Natural killer cell (primary cell): ENCODE data around the gene DUSP18. TPM values are rescaled to one million over a fixed set of nuclear protein-coding genes. Genes with fewer than 3 reads are reported as not detected.

Source experiments
- ATAC-seq, 3 donors: fragments of 150-1000 bp in 2 of 3; fragments of 200-7000 bp in 1 of 3; cut with Tn5 transposase; 1 replicate in 1 of 3; 2 replicates in 2 of 3; pipeline ENCODE4 v1.10.0; 2021; ENCODE audit warnings: mild to moderate bottlenecking in 2 of 3, moderate library complexity in 2 of 3
- DNase-seq, 2 donors: peaks; one replicate each; pipeline versions ENCODE4 v3.0.0 to v3.0.0-alpha.2; 2013 to 2021; ENCODE audit warnings: mixed read lengths in 1 of 2
- H3K27ac ChIP-seq: one replicate; pipeline ENCODE4 v1.5.1; 2013; ENCODE audit warnings: mild to moderate bottlenecking, low read length
- H3K27me3 ChIP-seq: one replicate; pipeline ENCODE4 v1.6.1; 2013; ENCODE audit warnings: low read length; ENCODE audit not compliant: control insufficient read depth, insufficient read depth
- H3K36me3 ChIP-seq: one replicate; pipeline ENCODE4 v1.6.1; 2013; ENCODE audit warnings: low read length; ENCODE audit not compliant: control insufficient read depth, insufficient read depth
- H3K4me1 ChIP-seq: one replicate; pipeline ENCODE4 v1.6.1; 2013; ENCODE audit warnings: low read length; ENCODE audit not compliant: control insufficient read depth, insufficient read depth
- H3K4me3 ChIP-seq: one replicate; pipeline ENCODE4 v1.5.1; 2013; ENCODE audit warnings: low read length
- H3K9me3 ChIP-seq: one replicate; pipeline ENCODE4 v1.6.1; 2013; ENCODE audit warnings: low read length; ENCODE audit not compliant: control insufficient read depth, insufficient read depth
- H3K27ac Mint-ChIP-seq, 2 donors: one replicate each; pipeline ENCODE4 v1.8.0; 2022; ENCODE audit warnings: mild to moderate bottlenecking in 2 of 2, mixed read lengths in 2 of 2, moderate library complexity in 1 of 2
- H3K27me3 Mint-ChIP-seq, 2 donors: one replicate each; pipeline ENCODE4 v1.8.0; 2022; ENCODE audit warnings: low read depth in 2 of 2, mixed read lengths in 2 of 2
- H3K36me3 Mint-ChIP-seq: one replicate; pipeline ENCODE4 v1.8.0; 2022; ENCODE audit warnings: mixed read lengths
- H3K4me1 Mint-ChIP-seq, 2 donors: one replicate each; pipeline ENCODE4 v1.8.0; 2022; ENCODE audit warnings: mixed read lengths in 2 of 2
- H3K4me3 Mint-ChIP-seq: one replicate; pipeline ENCODE4 v1.8.0; 2022; ENCODE audit warnings: mild to moderate bottlenecking, moderate library complexity, mixed read lengths
- H3K9me3 Mint-ChIP-seq, 2 donors: one replicate each; pipeline ENCODE4 v1.8.0; 2022; ENCODE audit warnings: mixed read lengths in 2 of 2
- WGBS: methylation state at CpG from one replicate; pipeline ENCODE4 v1.1.7; 2013; ENCODE audit warnings: missing lambda C conversion rate; ENCODE audit not compliant: insufficient coverage; 5-methylcytosine and 5-hydroxymethylcytosine counted together
- intact Hi-C: fragments of 100-400 bp; cut with micrococcal nuclease; formaldehyde crosslinking; loops from one replicate; pipeline ENCODE4 v1.14.2; 2022
- total RNA-seq, 4 donors: library from RNA; stranded (reverse); fragments of 120-200 nt in 1 of 4; gene quantifications; one replicate each; pipeline versions ENCODE4 v1.2.3 to v1.2.4, GENCODE V29; 2013 to 2022
- TF ChIP-seq, protein P1 (sequence below): fragments of 200-600 bp; IDR thresholded peaks from one replicate; pipeline ENCODE4 v1.8.0; 2022; ENCODE audit warnings: antibody characterized with exemption

The DUSP18 gene
- total RNA-seq, 3 donors from 2014 or later (not counting 1 experiment from before 2014, with no cell fraction given), result 10.2 to 12.8 (median 10.5) TPM

DNA sequence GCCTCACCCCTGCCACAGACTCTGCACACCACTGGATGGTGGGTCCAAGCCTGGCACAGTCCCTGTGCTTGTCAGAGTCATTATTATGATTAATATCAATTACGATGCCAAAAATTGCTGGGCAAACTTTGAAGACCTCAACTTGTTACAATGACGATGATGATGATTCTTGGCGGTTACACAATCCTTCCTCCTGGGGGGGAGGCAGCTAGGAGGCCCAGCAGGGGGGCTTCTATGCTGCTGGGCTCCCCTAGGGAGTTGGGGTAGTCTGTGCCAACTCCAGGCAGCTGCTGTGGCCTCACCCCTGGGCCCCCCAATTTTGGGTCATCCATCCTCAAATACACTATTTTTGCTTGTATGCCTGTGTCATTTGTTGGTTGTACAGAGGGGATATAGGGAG, 20.1 kb downstream of the DUSP18 start:
- H3K27ac ChIP-seq, result no peak overlapping the region
- Mint-ChIP-seq H3K27me3 (no peaks in the 10 kb centered on the region), H3K27ac (peak overlapping the region in 1 of 2 donors; percentile 54), H3K9me3 (no peaks in the 10 kb centered on the region), H3K4me3 (no peak overlapping the region), H3K36me3 (no peaks in the 10 kb centered on the region), H3K4me1 (no peaks in the 10 kb centered on the region)
- no peaks in the 10 kb centered on the region for H3K9me3 ChIP-seq
- H3K36me3 ChIP-seq, result no peaks in the 10 kb centered on the region
- H3K4me1 ChIP-seq, result peaks cover 11% of the 10 kb centered on the region
- no peak for ATAC-seq
- WGBS, result 96% methylated on average over 3 of the region's 3 CpGs
- no peak overlapping the region for H3K4me3 ChIP-seq
- intact Hi-C loops, result no loop called here
- TF ChIP-seq, protein P1, sequence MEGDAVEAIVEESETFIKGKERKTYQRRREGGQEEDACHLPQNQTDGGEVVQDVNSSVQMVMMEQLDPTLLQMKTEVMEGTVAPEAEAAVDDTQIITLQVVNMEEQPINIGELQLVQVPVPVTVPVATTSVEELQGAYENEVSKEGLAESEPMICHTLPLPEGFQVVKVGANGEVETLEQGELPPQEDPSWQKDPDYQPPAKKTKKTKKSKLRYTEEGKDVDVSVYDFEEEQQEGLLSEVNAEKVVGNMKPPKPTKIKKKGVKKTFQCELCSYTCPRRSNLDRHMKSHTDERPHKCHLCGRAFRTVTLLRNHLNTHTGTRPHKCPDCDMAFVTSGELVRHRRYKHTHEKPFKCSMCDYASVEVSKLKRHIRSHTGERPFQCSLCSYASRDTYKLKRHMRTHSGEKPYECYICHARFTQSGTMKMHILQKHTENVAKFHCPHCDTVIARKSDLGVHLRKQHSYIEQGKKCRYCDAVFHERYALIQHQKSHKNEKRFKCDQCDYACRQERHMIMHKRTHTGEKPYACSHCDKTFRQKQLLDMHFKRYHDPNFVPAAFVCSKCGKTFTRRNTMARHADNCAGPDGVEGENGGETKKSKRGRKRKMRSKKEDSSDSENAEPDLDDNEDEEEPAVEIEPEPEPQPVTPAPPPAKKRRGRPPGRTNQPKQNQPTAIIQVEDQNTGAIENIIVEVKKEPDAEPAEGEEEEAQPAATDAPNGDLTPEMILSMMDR, result no peak
- H3K27me3 ChIP-seq, result no peaks in the 10 kb centered on the region
- DNase-seq, result no peak

DNA sequence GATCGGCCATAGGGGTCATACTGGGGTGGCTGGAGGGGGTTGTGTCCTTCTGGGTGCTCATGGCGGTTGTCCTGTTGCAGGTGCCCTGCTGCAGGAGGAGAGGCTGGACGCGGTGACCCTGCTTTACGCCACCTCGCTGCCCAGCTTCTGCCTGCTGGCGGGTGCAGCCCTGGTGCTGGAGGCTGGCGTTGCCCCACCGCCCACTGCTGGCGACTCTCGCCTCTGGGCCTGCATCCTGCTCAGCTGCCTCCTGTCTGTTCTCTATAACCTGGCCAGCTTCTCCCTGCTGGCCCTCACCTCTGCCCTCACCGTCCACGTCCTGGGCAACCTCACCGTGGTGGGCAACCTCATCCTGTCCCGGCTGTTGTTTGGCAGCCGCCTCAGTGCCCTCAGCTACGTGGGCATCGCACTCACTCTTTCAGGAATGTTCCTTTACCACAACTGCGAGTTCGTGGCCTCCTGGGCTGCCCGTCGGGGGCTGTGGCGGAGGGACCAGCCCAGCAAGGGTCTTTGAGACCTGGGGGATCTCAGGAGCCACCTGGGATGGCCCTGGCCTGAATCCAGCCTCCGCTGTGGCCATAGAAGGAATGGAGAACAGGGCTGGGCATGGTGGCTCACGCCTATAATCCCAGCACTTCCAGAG, 21.0 kb downstream of the DUSP18 start:
- TF ChIP-seq, protein P1, result no peak
- no peak for DNase-seq
- 89% methylated on average over 25 of the region's 25 CpGs for WGBS

DNA sequence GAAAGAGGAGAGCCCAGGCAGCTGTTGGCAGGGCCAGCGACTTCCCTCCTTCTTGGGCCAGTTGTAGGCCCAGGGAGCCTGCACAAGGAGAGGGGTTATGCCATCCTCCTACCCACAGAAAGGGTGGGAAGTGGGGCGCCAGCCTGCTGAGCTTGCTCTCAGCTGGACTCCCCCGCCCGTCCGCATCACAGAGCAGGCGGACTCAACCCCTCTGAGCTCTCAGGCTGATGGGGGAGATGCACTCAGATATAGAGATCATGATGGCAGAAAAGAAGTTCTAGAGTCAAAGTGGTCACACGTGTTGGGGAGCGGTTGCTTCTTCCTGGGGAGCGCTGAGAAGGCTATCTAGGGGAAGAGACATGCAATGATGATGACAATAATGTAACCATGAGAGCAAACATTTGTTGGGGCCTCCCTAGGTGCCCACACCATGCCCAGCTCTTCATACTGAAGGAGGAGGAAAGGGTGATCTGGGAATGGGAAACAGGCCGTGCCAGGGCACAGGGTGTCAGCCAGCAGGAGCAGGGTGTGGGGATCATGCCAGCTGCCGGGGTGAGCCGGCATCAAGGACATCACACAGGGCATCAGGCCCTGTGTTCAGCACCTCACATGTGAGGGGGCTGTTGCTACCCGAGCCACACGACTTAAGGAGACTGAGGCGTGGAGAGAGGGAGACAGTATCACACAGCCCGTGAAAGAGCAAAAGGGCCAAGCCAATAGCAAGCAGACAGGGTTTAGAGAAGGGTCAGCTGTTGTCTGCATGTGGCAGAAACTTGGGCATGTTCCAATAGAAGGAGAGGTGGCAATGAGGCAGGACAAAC, 24.4 kb downstream of the DUSP18 start:
- Mint-ChIP-seq H3K27me3 (no peaks in the 10 kb centered on the region), H3K9me3 (no peaks in the 10 kb centered on the region), H3K4me3 (no peak overlapping the region), H3K4me1 (no peaks in the 10 kb centered on the region), H3K27ac (peak overlapping the region in 1 of 2 donors; percentile 47), H3K36me3 (no peaks in the 10 kb centered on the region)
- 93% methylated on average over 16 of the region's 16 CpGs for WGBS
- intact Hi-C loops, result no loop called here
- Histone ChIP-seq H3K9me3 (no peaks in the 10 kb centered on the region), H3K4me1 (no peaks in the 10 kb centered on the region), H3K4me3 (no peak overlapping the region), H3K27me3 (no peaks in the 10 kb centered on the region), H3K27ac (no peak overlapping the region), H3K36me3 (no peaks in the 10 kb centered on the region)
- no peak for ATAC-seq
- DNase-seq, result no peak
- TF ChIP-seq, protein P1, result no peak

More for the DNA sequence above, 21.0 kb downstream of the DUSP18 start:
- no peak for ATAC-seq
- peaks cover 11% of the 10 kb centered on the region for H3K4me1 ChIP-seq
- intact Hi-C loops, result no loop called here
- Mint-ChIP-seq H3K9me3 (no peaks in the 10 kb centered on the region), H3K4me3 (no peak overlapping the region), H3K4me1 (no peaks in the 10 kb centered on the region), H3K36me3 (no peaks in the 10 kb centered on the region), H3K27ac (no peak overlapping the region), H3K27me3 (no peaks in the 10 kb centered on the region)
- no peaks in the 10 kb centered on the region for H3K9me3 ChIP-seq
- no peaks in the 10 kb centered on the region for H3K36me3 ChIP-seq
- no peak overlapping the region for H3K27ac ChIP-seq
- no peak overlapping the region for H3K4me3 ChIP-seq
- H3K27me3 ChIP-seq, result no peaks in the 10 kb centered on the region
